GM18517 (cell line): Measurements from ENCODE around the gene BATF2.
"Not testable (repeated sequence)": the region's sequence is repeated elsewhere in the genome, so short reads cannot be mapped to it uniquely, and the experiment has no call there.

Experiments
- ATAC-seq: cut with Tn5 transposase; IDR thresholded peaks from one replicate; pipeline ENCODE4 v1.9.1; 2021; ENCODE audit warnings: mild to moderate bottlenecking, moderate library complexity; ENCODE audit not compliant: unreplicated experiment

The BATF2 gene

DNA sequence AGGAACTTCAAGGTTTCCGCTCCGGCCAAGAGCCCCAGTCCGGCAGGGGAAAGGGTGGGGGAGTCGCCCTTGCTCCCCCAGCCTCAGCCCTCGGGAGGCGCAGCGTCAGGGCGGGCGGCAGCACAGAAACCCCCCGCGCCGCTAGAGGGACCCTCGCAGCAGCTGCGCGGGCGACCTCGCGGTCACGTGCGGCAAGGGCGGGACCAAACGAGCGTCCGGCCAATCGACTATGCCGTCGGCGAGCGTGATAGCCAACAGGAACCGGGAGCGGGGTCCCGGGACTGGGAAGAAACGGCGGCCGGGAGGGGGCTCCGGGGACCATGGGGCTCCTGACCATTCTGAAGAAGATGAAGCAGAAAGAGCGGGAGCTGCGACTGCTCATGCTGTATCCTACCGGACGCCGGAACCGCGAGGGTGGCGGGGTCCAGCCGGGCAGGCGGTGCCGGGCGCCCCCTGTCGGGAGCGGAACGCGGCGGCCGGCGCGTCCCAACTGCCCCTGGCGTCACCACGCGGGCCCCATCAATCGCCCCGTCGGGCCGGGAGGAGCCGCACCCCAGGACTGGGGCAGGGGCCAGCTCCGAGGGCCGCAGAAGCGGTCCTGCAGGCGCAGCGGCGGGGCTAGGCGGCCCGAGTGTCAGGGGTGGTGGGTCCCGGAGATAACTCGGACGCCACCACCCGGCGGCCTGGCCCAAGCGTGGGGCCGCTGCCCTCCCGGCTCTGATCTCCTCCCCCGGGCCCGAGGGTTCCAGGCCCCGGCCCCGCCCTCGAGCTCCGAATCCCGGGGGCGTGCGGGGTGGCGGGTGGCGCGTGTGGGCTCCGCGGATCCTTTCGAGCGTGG, 17.3 kb upstream of the BATF2 start, which contains the start of gene ARL2:
Gene ARL2 (plus strand): TSS at position 273 of the 838 bp plus-strand sequence. CDS start 48 bp downstream, at position 321.
- ATAC-seq, result peak; percentile 84

DNA sequence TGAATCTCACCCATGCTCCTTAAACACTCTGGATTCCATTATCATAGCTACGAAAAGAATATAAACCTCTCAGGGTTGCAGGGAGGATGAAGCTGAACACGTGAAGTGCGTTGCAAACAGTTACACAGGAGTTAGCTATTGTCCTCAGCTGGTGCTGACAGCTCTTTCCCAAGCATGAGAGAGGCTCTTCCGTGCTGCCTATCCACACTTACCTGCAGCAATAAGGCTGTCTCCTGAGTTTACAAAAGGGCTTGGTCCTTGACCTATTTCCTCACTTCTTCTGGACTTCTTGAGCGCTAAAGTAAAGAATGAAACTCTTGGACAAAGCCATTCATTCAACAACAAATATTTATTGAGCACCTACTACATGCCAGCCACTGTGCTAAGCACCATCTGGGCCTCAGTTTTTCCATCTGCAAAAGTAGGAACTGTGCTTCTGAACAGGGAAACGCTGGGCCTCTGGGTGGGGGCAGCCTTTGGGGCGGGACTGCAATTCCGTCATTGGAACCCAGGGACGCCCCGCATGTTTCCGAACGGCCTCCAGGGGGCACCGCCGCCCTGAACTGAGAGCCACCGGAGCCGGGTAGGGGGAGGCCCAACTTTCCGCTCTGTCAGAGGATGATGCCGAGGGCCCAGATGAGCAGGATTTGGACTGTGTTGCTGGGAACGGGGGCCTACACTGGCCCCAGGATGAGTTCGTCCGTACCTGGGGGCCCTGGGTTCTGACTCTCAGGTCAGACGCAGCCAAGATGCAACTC, 16.5 kb upstream of the BATF2 start:
- ATAC-seq, result peak; percentile 58

DNA sequence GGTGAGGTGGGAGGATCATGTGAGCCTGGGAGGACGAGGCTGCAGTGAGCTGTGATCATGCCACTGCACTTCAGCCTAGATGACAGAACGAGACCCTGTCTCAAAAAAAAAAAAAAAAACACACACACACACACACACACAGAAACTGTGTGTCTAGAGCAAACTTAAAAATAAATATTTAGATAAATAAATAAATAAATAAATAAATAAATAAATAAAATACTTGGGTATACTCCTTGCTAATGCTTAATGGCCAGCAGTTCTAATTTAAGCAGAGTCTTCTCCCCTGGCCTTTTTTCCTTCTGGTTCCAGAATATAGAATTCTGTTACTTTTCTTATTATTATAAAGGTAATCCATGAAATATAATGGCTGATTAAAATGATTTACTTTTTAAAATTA, 12.1 kb upstream of the BATF2 start:
- ATAC-seq, result no peak

GRCh38 chr11:65008016-65008415, 11.2 kb upstream of the BATF2 start:
- ATAC-seq, result no peak

DNA sequence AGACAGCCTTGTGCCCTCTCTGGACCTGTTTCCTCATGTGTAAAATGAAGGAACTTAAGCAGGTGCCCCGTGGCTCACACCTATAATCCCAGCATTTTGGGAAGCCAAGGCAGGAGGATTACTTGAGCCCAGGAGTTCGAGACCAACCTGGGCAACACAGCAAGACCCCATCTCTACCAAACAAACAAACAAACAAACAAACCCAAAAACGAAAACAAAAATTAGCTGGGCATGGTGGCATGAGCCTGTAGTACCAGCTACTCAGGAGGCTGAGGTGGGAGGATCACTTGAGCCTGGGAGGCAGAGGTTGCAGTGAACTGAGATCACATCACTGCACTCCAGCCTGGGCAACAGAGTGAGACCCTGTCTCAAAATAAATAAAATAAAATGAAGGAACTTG, 7.2 kb upstream of the BATF2 start:
- ATAC-seq, result not testable (repeated sequence)

GRCh38 chr11:65003282-65003681, 6.5 kb upstream of the BATF2 start:
- ATAC-seq, result no peak

- no peak for ATAC-seq
Observed at GRCh38 chr11:65002706-65003105, 5.9 kb upstream of the BATF2 start.

GRCh38 chr11:64999478-64999877, 2.7 kb upstream of the BATF2 start:
- no peak for ATAC-seq

- ATAC-seq, result no peak
Observed at GRCh38 chr11:64998690-64999431, 2.1 kb upstream of the BATF2 start.

DNA sequence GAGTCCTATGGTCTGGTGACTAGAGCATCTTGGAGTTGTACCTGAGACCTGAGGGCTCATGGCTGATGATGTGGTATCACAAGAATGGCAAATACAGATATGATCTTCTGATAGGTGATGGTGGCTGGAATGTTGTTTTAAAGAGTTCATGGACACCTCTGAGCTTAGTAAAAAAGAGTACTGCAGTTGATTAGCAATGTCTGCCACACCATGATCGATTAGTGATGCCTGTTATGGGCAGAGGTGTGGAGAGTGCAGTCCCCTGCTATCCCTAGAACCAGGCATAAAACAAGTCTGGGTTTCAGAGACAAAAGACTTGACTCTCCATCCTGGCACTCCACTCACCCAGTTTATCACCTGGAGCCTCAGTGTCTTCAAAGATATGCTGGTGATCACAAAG, 1.4 kb upstream of the BATF2 start:
- ATAC-seq, result no peak

DNA sequence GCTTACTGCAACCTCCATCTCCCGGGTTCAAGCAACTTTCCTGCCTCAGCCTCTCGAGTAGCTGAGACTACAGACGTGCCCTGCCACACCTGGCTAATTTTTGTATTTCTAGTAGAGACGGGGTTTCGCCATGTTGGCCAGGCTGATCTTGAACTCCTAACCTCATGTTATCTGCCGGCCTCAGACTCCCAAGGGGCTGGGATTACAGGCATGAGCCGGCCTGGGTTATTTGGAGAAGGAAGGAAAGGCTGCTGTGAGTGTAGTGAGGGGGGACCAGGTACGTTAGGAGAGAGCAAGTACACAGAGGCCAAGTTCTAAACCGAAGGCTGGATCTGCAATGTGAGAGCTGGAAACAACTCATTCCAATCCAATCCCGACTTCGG, 453 bp downstream of the BATF2 start:
- ATAC-seq, result no peak

- ATAC-seq, result no peak
Observed at GRCh38 chr11:64994318-64994717, 2.5 kb downstream of the BATF2 start.

DNA sequence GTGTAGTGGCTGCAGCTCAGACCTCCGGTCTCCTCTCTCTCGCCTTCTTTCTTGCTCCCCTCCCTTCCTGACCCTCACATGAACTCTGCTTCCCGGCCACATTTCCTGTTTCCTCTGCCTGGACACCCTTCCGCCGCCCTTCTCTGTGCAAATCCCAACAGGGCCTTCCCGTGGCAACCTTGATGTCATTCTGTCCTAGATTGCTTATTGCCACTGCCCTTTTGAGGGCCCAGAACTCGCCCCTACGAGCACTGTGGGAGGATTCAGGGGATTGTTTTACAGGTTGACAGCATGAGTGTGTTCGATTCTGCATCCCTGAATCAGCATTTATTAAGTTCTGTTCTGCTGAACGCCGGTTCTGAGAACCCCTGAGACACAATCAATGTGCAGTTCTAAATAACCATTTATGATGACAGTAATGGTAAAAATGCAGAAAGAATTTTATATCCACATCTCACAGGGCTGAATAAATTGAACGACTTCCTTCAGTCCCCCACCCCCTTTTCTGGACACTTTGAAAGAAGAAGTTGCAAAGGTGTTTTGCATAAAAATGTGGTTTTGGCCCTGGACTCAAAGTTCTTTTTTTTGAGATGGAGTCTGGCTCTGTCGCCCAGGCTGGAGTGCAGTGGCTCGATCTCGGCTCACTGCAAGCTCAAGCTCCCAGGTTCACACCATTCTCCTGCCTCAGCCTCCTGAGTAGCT, 6.4 kb downstream of the BATF2 start:
- ATAC-seq, result no peak

DNA sequence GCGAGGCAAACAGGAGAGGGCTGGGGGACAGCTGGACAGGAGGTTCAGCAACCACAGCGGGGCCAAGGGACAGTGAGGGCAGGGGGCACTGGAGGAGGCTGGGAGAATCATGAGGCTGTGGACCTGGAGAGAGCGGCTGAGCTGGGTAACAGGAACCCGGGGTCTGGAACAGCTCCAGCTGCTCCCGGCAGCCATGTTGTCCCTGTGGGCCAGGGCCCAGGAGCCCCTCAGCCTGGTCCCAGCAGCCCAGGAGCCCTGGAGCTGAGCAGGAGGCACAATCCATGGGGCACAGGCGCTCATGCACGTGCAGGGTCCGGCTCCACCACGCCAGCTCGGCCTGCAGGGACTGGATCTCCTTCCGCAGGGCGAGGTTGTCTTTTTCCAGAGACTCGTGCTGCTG, 7.4 kb downstream of the BATF2 start:
- no peak for ATAC-seq

- ATAC-seq, result no peak
Observed at GRCh38 chr11:64987998-64988854, 8.5 kb downstream of the BATF2 start.

DNA sequence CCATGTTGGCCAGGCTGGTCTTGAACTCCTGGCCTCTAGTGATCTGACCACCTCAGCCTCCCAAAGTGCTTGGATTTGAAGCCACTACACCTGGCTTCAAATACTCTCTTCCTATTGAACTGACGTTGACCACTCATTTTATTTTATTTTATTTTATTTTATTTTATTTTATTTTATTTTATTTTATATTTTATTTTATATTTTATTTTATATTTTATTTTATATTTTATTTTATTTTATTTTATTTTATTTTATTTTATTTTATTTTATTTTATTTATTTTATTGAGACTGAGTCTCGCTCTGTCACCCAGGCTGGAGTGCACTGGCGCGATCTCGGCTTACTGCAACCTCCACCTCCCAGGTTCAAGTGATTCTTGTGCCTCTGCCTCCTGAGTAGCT, 13.4 kb downstream of the BATF2 start:
- ATAC-seq, result not testable (repeated sequence)

DNA sequence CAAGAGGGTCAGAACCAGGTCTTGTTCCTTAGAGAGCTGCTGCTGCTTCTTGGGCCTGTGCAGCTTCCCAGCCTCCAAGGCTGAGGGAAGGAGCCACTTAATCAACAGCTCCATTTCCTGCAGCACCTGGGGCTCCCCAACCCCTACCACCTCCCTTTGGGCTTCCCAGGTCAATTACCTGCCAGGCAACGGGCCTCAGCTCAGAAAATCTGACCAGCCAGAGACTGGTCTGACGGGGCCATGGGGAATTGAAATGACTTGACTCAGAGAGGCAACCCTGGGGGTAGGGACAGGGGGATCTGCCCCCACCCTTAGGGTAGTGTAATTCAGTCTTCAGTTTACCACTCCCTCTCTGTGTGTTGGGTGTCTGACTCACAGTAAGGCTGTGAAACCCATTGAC, 20.1 kb downstream of the BATF2 start:
- ATAC-seq, result no peak

GRCh38 chr11:64974124-64974523, 22.6 kb downstream of the BATF2 start:
- no peak for ATAC-seq

GRCh38 chr11:64971421-64972233, 25.1 kb downstream of the BATF2 start, which contains the start of gene MAJIN:
MAJIN (minus strand) TSS chr11:64972108; CDS start chr11:64959405, 12,703 bp downstream.
- ATAC-seq, result no peak
